K562 treated with DMSO at 1 percent for 48 hours (cell line): ENCODE results near the gene SLC1A2. TPM values are rescaled to one million over a fixed set of nuclear protein-coding genes. Genes with fewer than 3 reads are reported as not detected.

Experiments
- total RNA-seq: library from RNA; unstranded; fragments of 300-600 nt; gene quantifications from 2 replicates; pipeline ENCODE4 v1.2.3, GENCODE V29; 2022; ENCODE audit warnings: low replicate concordance; ENCODE audit errors: extremely low read depth

Gene SLC1A2
- total RNA-seq, result not detected in 2 replicates

DNA sequence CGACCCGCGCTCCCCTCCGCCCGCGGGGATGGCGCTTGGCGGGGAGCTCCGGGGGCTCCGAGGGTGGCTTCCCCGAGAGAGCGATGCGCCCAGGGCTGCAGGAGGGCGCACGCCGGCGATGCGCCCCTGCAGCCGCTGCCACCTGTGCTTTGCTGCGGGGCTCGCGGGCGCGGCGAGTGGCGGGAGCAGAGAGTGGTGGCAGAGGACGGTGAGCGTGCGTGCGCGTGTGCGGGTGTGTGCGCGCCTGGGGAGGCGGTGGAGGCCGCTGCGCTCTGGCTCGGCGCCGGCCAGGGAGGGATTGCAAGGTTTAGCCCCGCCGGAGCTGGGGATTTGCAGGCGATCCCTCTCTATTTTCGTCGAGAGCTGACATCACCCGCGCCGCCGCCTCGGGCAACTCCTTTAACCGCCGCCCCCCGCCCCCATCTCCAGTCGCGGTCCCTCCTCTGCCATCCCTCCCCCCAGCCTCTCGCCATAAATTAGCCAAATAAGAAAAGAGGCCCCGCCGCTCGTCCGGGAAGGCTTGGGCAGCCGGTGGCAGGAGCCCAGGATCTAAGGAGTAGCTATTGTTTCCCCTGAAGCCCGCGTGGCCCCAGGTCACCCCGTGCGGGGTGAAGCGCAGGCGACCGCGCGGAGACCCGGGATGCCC is at the start of gene SLC1A2:
Gene SLC1A2 (minus strand): TSS at position 375 of the 646 bp plus-strand sequence. CDS start 592 bp downstream, outside the sequence.

Other genes with a start within 250 kb of the SLC1A2 start
- not detected in 2 replicates for gene PAMR1, start 106.1 kb upstream of the SLC1A2 start, total RNA-seq
- gene FJX1, start 198.9 kb upstream of the SLC1A2 start, total RNA-seq, result not detected in 2 replicates
- gene TRIM44, start 243.2 kb upstream of the SLC1A2 start, total RNA-seq, result 34.9 TPM in 1 of 2 replicates, not detected in the other